ENCODE data around the gene RNF113B. TPM values are rescaled to one million over a fixed set of nuclear protein-coding genes. Genes with fewer than 3 reads are reported as not detected.

Gene RNF113B
- polyA plus RNA-seq, 1 donor (not counting 4 experiments of a cell fraction or from before 2014, with no cell fraction given): not detected

- H2AFZ ChIP-seq (ENCODE audit: control insufficient read depth, low read length): no peak overlapping the region
- FAIRE-seq (peak; percentile 29), DNase-seq (ENCODE audit: low read depth, low spot score) (no peak)
- no peaks in the 10 kb centered on the region for H3K79me2 ChIP-seq (ENCODE audit: control insufficient read depth, insufficient read depth, low read length)
- H3K27ac ChIP-seq (ENCODE audit: control insufficient read depth, insufficient read depth, low read length): no peak overlapping the region
- H3K4me2 ChIP-seq (ENCODE audit: control insufficient read depth, extremely low read depth, insufficient read depth, low read depth, low read length): no peak overlapping the region
- no peaks in the 10 kb centered on the region for H3K9me3 ChIP-seq (ENCODE audit: control insufficient read depth, low read depth, low read length)
- H3K4me1 ChIP-seq (ENCODE audit: control insufficient read depth, extremely low read depth, insufficient read depth, low read length): peaks cover 3% of the 10 kb centered on the region
- no peak for TF ChIP-seq EZH2 (IDR thresholded peaks at IDR 0.05; ENCODE audit: low read length)
- H3K27me3 ChIP-seq (ENCODE audit: control insufficient read depth, extremely low read depth, insufficient read depth, low read length): no peaks in the 10 kb centered on the region
- H4K20me1 ChIP-seq (ENCODE audit: control insufficient read depth, extremely low read depth, insufficient read depth, low read length): no peaks in the 10 kb centered on the region
- no peaks in the 10 kb centered on the region for H3K9me1 ChIP-seq (ENCODE audit: control insufficient read depth, extremely low read depth, insufficient read depth, low read length)
- H3K4me3 ChIP-seq (ENCODE audit: control insufficient read depth in 2 of 3, extremely low read depth in 1 of 3, insufficient read depth in 2 of 3, low read depth in 1 of 3, low read length in 3 of 3): no peak overlapping the region
- no peaks in the 10 kb centered on the region for H3K36me3 ChIP-seq (ENCODE audit: control insufficient read depth in 2 of 2, extremely low read depth in 1 of 2, insufficient read depth in 2 of 2, low read length in 2 of 2)
- dilution Hi-C loops (cut with MboI; ENCODE audit: extremely low pct_ligation_motif_present, low sequenced_read_pairs): no loop called here
- H3K9ac ChIP-seq (ENCODE audit: control insufficient read depth, extremely low read depth, insufficient read depth, low read length): no peak overlapping the region
Measured at GRCh38 chr13:98175823-98176222, 1.2 kb downstream of the RNF113B start.

DNA sequence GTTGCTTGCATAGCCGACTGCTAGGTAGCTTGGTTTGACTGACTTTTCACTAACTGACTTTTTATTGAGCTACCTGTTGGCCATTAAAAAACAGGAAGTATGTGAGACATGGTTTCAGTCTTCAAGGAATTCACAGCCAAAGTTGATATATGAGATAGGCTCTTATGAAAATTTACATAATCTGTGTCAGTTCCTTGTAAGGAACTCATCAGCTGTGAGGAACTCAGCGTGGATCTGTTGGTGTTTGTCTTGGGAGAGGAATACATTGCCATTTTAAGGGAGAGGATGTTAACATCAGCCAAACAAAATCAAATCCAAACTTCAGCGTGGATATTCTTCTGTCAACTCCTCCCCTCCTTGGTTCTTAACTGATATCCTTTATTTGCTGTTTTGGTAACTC, 2.0 kb downstream of the RNF113B start:
- FAIRE-seq (no peak), DNase-seq (ENCODE audit: low read depth, low spot score) (no peak)
- Histone ChIP-seq H3K36me3 (ENCODE audit: control insufficient read depth in 2 of 2, extremely low read depth in 1 of 2, insufficient read depth in 2 of 2, low read length in 2 of 2) (no peaks in the 10 kb centered on the region), H2AFZ (ENCODE audit: control insufficient read depth, low read length) (no peak overlapping the region), H3K27ac (ENCODE audit: control insufficient read depth, insufficient read depth, low read length) (no peak overlapping the region), H3K9me3 (ENCODE audit: control insufficient read depth, low read depth, low read length) (no peaks in the 10 kb centered on the region), H3K4me3 (ENCODE audit: control insufficient read depth in 2 of 3, extremely low read depth in 1 of 3, insufficient read depth in 2 of 3, low read depth in 1 of 3, low read length in 3 of 3) (no peak overlapping the region), H3K9me1 (ENCODE audit: control insufficient read depth, extremely low read depth, insufficient read depth, low read length) (no peaks in the 10 kb centered on the region), H3K79me2 (ENCODE audit: control insufficient read depth, insufficient read depth, low read length) (no peaks in the 10 kb centered on the region), H3K4me2 (ENCODE audit: control insufficient read depth, extremely low read depth, insufficient read depth, low read depth, low read length) (no peak overlapping the region), H3K27me3 (ENCODE audit: control insufficient read depth, extremely low read depth, insufficient read depth, low read length) (no peaks in the 10 kb centered on the region), H4K20me1 (ENCODE audit: control insufficient read depth, extremely low read depth, insufficient read depth, low read length) (no peaks in the 10 kb centered on the region), H3K9ac (ENCODE audit: control insufficient read depth, extremely low read depth, insufficient read depth, low read length) (no peak overlapping the region), H3K4me1 (ENCODE audit: control insufficient read depth, extremely low read depth, insufficient read depth, low read length) (peaks cover 3% of the 10 kb centered on the region)
- TF ChIP-seq EZH2 (IDR thresholded peaks at IDR 0.05; ENCODE audit: low read length) (no peak), CTCF (optimal IDR thresholded peaks at IDR 0.05 in 1 of 3, IDR thresholded peaks at IDR 0.05 in 1 of 3, conservative IDR thresholded peaks at IDR 0.05 in 1 of 3; ENCODE audit: extremely low read depth in 1 of 3, insufficient read depth in 2 of 3, low read length in 3 of 3) (no peak)
- dilution Hi-C loops (cut with MboI; ENCODE audit: extremely low pct_ligation_motif_present, low sequenced_read_pairs): no loop called here

GRCh38 chr13:98174307-98174706, 2.8 kb downstream of the RNF113B start:
- dilution Hi-C loops (cut with MboI; ENCODE audit: extremely low pct_ligation_motif_present, low sequenced_read_pairs): no loop called here
- no peak for TF ChIP-seq CTCF (optimal IDR thresholded peaks at IDR 0.05 in 1 of 3, IDR thresholded peaks at IDR 0.05 in 1 of 3, conservative IDR thresholded peaks at IDR 0.05 in 1 of 3; ENCODE audit: extremely low read depth in 1 of 3, insufficient read depth in 2 of 3, low read length in 3 of 3)
- TF ChIP-seq EZH2 (IDR thresholded peaks at IDR 0.05; ENCODE audit: low read length): no peak
- Histone ChIP-seq H3K9me3 (ENCODE audit: control insufficient read depth, low read depth, low read length) (no peaks in the 10 kb centered on the region), H3K36me3 (ENCODE audit: control insufficient read depth in 2 of 2, extremely low read depth in 1 of 2, insufficient read depth in 2 of 2, low read length in 2 of 2) (no peaks in the 10 kb centered on the region), H3K27me3 (ENCODE audit: control insufficient read depth, extremely low read depth, insufficient read depth, low read length) (no peaks in the 10 kb centered on the region), H3K4me2 (ENCODE audit: control insufficient read depth, extremely low read depth, insufficient read depth, low read depth, low read length) (no peak overlapping the region), H3K27ac (ENCODE audit: control insufficient read depth, insufficient read depth, low read length) (no peak overlapping the region), H4K20me1 (ENCODE audit: control insufficient read depth, extremely low read depth, insufficient read depth, low read length) (no peaks in the 10 kb centered on the region), H3K79me2 (ENCODE audit: control insufficient read depth, insufficient read depth, low read length) (no peaks in the 10 kb centered on the region), H3K9me1 (ENCODE audit: control insufficient read depth, extremely low read depth, insufficient read depth, low read length) (no peaks in the 10 kb centered on the region), H2AFZ (ENCODE audit: control insufficient read depth, low read length) (no peak overlapping the region), H3K9ac (ENCODE audit: control insufficient read depth, extremely low read depth, insufficient read depth, low read length) (no peak overlapping the region), H3K4me3 (ENCODE audit: control insufficient read depth in 2 of 3, extremely low read depth in 1 of 3, insufficient read depth in 2 of 3, low read depth in 1 of 3, low read length in 3 of 3) (no peak overlapping the region), H3K4me1 (ENCODE audit: control insufficient read depth, extremely low read depth, insufficient read depth, low read length) (peaks cover 3% of the 10 kb centered on the region)
- FAIRE-seq: no peak
- no peak for DNase-seq (ENCODE audit: low read depth, low spot score)

All from keratinocyte (primary cell).